ENCODE results near the gene B3GLCT.
"Not testable (repeated sequence)": the region's sequence is repeated elsewhere in the genome, so short reads cannot be mapped to it uniquely, and the experiment has no call there.

The B3GLCT gene

DNA sequence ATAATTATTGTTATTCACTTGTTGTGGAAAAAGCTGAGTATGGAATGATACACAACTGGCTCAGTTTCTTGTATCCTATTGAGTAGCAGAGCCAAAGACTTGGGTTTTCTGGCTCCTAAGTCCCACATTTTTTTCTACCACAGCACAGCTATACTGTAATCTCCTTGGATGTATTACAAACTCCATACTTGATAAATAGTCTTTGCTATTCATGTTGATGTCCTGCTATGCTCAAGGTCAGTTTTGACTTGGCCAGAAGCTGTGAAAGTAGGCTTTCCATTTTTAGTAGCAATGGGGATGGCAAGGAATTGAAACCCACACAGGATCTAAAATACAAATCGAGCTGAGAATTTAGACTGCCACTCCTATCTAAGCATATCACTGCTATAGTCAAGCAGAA lies 79.1 kb downstream of the B3GLCT start:
- DNase-seq (ENCODE audit: low read depth), result no peak

DNA sequence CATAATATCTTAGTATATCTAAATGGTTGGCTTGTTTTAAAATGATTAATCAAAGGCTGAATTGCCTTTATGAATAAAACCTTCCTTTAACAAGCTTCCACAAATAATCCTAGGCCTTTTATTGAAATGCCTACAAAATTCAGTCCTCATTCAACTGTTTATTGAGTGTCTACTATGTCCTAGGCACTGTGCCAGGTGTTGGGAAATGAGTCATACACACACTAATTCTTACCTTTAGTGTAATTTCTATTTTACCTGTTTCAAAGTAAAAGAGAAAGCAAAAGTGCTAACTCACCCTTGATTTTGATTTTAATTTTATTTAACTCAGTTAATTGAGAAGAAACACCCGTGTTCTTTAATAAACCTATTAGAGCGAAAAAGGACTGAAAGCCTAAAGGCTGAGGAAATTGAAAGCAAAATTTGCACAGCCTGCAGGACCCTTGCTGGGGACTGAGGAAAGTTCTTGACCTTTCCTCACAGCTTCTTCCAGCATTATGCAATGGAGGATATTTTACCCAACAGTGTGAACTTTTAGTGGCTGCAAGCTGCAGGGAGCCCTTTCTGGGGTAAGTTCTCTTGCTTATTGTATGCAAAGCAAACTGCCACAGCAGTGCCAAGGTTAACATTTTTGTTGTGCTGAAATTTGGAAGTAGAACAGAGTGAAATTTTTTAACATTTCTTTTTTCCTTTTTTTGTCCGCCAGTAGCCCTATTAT lies 83.1 kb downstream of the B3GLCT start:
- DNase-seq (ENCODE audit: low read depth), result no peak

DNA sequence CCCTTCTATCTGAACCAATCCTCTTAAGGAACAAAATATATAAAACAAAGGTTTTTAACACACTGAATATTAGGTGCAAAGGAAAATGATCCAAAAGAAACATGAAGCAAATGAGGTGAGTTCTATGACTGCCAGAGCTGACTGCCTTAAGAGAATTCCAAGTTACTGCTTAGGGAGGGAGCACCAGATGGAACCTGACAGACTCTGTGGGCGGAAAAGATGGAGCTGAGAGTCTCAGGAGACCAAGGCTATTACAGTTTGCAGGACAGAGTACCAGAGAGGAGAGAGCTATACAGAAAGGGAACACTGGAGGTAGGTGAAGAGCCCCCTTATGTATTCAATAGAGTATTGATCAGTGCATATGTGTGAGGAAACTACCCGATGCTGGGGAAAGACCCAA lies 87.2 kb downstream of the B3GLCT start:
- DNase-seq (ENCODE audit: low read depth), result no peak

DNA sequence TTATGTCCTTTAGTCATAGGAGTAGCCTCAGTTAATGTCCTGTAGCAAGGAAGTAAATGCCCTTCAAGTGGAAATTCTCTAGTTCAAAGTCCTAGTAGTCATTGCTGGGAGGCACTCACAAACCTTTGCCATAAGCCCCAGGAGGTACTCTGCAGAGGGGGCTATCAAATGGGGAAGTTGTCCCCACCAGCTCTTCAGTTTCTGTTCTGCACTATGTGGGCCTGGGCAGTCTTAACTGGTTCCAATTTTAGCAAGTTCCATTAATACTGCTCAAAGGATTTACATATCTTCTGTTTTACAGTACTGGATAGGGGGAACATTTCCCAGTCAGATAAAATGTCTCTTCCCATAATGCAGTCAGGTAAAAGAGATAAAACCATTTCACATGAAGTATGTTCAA lies 101.3 kb downstream of the B3GLCT start:
- no peak for DNase-seq (ENCODE audit: low read depth)

DNA sequence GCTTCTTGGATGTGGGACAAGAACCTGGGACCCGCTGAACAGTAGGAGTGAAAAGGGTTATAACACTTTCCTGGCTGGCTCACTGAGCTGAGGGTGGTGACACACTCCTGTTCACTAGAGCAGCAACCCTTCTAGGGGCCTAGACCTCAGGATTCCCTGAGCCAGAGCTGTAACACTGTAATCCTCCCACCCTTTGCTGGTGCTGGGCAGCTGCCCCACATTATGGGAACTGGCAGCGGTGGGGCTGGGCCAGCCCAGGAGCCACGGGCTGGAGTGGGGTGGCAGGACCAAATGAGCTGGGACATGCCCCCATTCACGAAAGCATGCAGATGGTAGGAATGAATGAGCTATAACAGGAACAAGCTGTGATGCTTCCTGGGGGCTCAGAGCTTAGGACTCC lies 110.6 kb downstream of the B3GLCT start:
- no peak for DNase-seq (ENCODE audit: low read depth)

DNA sequence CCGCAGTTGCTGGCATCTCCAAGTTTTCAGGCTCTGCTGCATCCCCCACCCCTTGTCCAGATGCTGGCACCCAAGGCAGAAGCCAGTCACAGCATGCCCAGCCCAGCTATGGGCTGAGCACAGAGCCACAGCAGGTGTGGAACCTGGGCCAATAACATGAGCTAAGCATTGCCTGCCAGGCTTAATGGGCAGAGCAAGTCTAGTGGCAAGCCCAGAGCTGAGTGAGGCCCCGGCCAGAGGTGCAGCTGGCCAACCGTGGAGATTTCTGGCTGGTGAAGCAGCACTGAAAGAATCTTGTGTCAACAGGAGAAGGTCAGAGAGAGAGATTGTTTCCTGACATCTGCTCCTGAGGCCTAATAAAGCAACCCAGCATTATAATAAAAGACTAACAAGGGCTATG lies 111.0 kb downstream of the B3GLCT start:
- no peak for DNase-seq (ENCODE audit: low read depth)

DNA sequence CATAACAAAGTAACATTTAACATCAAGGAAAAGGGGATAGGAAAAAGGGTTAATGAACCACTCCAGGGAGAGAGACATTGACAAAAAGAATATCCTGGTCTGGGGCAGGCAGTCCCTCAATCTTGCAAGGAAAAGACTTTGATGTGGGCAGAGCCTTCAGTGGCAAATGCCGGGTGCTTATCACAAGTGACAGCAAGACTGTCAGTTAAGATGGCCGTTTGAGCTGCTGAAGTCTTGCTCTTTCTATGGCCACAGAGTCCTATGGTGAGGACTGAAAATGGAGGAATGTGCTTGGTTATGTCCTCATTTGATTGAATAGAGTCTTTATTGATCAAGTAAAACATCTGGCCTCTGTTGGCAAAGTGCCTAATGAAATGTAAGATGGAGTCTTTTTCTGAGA lies 112.1 kb downstream of the B3GLCT start:
- no peak for DNase-seq (ENCODE audit: low read depth)

DNA sequence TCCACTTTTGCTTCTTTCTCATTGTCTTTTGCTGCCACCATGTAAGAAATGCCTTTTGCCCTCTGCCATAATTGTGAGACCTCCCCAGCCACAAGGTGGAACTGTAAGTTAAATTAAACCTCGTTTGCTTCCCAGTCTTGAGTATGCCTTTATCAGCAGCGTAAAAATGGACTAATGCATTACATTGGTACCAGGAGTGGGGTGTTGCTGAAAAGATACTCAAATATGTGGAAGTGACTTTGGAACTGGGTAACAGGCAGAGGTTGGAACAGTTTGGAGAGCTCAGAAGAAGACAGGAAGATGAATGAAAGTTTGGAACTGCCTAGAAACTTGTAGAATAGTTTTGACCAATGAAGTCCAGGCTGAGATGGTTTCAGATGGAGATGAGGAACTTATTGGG lies 115.2 kb downstream of the B3GLCT start:
- no peak for DNase-seq (ENCODE audit: low read depth)

DNA sequence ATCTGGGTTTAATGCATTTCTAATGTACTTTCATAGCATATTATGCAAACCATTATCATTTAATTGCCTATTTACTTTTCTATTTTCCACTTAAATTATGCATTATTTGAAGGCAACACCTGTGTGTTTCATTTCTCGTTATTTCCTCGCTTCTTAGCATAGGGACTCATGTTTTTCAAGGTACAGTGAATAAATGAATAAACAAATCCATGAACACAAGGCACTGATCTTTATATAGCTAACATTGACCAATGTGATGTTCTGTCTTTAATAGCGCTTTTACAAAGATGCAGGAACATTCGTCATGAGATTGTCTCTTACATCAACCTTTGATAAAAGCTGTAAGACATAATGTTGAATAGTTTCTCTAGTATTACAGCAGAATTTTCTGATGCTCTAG lies 121.2 kb downstream of the B3GLCT start:
- no peak for DNase-seq (ENCODE audit: low read depth)

DNA sequence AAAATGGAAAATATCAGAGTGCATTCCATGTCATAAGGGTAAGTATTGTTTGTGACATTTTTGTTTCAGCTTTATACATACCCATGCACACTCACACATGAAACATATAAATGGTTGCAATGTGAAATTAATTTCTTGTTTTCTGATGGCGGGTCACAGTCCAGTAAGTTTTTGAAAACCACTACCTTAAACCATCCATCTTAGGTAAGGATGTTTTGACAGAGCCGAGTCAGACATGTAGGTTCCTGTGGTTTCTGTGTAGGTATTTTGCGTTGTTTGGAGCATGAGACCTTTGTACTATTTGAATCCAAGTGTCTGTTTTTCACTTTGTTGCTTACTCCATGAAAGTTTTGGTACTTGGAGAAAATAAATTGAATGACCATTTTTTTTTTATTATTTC lies 121.7 kb downstream of the B3GLCT start:
- no peak for DNase-seq (ENCODE audit: low read depth)

DNA sequence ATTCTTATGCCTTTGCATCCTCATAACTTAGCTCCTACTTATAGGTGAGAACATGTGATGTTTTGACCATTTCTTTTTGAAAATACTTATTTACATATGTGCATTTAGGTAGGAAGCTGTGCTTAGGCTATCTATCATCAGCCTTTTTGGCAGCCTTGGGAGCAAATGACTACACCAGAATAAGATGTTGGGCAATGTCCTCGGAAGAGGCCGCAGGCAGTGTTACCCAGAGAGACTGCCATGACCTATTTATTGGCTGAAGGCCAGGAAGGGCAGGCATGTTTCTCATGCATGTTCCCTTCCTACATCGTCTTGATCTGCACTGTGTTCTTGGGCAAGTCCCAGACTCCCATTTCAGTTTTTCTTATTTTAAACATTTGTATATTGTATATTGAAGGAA lies 122.3 kb downstream of the B3GLCT start:
- DNase-seq (ENCODE audit: low read depth), result no peak

DNA sequence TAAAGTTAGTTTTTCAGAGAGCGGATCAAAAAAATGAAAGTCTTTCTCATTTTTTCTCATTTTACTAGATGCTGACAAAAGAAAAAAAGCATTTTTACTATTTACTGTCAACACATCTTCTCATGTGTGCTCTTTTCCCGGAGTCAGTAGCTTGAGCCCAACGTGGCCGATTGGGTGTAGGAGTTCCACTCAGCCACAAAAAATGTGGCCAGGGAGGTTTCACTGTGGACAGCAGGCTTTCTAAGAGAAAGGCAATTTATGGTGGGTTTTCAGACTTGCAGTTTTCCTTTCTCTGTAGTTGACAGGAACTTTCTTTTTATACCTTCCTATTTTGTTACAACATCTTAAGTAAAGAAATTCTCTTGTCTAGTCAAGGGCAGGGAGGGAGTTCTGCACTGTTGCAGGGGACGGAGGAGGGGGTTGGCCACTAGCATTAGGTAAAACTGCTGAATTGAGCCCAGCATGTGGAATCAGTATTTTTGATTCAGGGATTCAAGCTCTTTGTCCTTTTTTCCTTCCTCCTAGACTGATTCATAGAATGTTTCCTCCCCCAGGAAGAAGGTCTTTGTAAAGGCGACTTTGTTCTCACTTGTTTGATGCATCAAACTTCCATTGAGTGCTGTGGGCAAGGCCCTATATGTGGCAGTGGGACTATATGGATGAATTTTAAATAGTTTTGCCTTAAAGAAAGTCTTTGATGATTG lies 123.1 kb downstream of the B3GLCT start:
- DNase-seq (ENCODE audit: low read depth), result no peak

DNA sequence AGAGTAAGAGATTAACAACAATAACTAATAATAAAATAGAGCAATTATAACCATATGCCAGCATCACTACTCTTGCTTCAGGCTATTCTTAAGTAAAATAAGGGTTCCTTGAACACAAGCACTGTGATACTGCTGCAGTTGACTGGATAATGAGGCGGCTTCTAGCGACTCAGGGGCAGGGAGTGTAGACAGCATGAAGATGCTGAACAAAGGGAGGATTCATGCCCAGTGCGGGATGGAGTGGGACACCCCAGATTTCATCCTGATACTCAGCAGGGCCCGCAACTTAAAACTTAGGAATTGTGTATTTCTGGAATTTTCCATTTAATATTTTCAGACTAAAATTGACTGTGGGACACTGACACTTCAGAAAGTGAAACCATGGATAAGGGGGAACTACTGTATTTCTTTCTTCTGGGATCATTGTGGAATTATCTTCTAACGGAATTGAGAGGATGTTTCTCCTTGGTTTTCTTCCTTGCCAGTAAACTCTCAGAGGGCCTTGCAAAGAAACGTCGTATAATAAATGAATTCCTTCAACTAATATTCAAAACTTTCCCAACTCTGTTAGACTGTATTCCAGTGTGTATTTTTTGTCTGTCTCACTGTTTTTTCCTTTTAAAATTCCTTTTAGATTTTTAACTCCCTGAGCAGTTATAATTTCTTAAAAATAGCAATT lies 127.5 kb downstream of the B3GLCT start:
- DNase-seq (ENCODE audit: low read depth), result no peak

DNA sequence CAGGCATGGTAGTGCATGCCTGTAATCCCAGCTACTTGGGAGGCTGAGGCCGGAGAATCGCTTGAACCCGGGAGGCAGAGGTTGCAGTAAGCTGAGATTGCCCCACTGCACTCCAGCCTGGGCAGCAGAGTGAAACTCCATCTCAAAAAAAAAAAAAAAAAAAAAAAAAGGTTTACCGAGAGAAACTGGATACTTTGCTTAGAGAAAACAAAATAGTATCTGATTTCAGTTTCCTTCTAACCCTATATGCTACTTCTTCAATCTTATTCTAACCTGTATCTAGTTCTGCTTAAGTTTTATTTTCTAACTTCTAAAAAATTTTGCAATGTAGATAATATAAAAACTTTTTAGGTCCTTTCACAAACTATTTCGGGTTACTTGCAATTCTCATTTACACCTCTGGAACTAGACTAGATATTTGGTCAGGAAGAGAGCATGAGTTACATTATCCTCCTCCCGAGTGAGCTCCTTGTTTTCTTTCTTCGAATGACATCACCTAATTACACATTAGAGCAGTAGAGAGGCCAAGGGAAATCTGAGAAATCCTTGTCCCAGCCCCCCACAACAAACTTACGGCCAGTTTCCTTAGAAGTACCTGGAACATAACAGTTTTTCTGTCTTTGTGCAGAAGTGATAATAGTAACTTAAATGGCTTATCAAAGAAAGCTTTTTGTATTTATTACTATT lies 128.9 kb downstream of the B3GLCT start:
- no peak for DNase-seq (ENCODE audit: low read depth)

DNA sequence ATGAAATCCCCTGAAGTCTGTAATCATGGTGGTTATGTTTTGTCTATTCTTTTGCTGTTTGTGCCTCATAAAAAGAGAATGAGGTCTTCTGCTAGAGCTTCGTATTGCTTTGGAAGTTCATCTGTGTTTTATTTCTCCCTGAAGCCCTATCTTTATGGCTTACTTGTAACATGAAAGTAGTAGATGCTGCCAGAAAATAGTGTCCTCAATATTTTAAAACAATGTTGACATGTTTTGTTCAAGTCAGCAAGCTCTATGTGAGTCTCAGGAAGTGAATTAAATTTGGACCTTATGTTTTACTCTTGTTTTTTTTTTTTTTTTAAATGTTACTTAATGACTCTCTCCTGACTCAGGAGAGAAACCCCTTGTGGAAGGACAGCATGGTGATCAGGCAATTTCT lies 130.5 kb downstream of the B3GLCT start:
- DNase-seq (ENCODE audit: low read depth), result no peak

DNA sequence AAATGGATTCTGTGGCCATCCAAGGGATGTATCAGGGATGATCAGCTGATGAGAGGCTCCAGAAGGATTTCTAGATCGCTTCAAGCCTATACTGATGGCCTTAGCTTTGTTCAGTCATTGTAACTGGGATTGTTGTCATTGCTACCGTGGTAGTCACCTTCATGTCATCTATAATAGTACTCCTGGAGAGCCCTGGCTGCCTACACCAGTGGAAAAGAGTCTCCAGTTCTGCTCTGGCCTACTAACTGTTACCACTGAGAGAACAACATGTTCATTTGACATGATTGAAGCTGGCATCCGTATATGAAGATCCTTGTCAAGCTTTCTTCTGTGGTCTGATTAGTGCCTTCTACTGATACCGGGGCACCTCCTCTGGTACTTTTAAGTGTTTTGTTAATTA lies 131.3 kb downstream of the B3GLCT start:
- no peak for DNase-seq (ENCODE audit: low read depth)

DNA sequence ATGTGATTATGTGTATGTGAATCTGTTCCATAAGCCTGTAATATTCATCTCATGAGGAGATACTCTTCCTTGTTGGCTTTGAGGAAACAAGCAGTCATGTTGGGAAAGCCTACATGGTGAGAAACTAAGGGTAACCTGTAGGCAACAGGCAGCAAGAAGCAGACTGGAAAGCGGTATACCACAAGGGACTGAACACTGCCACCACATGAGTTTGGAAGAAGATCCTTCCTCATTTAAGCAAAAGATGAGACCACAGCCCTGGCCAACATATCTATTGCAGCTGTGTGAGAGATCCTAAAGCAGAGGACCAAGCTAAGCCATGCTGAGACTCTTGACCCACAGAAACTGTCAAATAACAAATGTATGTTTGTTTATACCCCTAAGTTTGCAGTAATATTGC lies 134.8 kb downstream of the B3GLCT start:
- DNase-seq (ENCODE audit: low read depth), result no peak

DNA sequence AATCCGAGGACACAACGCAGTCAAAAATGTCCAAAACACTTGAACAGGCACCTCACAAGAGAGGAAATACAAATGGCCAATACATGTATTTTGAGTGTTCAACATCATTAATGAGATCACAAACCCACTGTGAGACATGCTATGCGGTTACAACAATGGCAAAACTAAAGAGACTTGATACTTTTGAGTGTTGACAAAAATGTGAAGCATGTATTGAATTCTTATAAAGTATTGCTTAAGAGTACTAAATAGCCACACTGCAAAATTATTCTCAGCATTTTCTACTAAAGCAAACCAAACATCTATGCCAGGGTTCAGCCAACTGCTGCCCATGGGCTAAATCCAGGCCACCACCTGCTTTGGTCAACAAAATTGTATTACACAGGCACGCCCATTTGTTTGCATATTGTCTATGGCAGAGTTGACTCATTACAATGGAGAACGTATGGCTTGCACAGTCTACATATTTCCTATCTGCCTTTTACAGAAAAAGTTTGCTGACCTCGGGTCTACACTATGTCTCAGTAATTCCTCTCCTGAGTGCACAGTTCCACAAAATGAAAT lies 135.3 kb downstream of the B3GLCT start:
- no peak for DNase-seq (ENCODE audit: low read depth)

DNA sequence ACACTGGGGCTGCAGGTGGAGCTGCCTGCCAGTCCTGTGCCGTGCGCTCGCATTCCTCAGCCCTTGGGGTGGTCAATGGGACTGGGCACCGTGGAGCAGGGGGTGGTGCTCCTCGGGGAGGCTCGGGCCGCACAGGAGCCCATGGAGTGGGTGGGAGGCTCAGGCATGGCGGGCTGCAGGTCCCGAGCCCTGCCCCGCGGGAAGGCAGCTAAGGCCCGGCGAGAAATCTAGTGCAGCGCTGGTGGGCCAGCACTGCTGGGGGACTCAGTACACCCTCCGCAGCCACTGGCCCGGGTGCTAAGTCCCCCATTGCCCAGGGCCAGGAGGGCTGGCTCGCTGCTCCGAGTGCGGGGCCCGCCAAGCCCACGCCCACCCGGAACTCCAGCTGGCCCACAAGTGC lies 139.8 kb downstream of the B3GLCT start:
- DNase-seq (ENCODE audit: low read depth), result not testable (repeated sequence)

DNA sequence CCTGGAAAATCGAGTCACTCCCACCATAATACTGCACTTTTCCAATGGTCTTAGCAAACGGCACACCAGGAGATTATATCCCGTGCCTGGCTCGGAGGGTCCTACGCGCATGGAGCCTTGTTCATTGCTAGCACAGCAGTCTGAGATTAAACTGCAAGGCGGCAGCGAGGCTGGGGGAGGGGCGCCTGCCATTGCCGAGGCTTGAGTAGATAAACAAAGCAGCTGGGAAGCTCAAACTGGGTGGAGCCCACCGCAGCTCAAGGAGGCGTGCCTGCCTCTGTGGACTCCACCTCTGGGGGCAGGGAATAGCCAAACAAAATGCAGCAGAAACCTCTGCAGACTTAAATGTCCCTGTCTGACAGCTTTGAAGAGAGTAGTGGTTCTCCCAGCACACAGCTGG lies 141.1 kb downstream of the B3GLCT start:
- not testable (repeated sequence) for DNase-seq (ENCODE audit: low read depth)

DNA sequence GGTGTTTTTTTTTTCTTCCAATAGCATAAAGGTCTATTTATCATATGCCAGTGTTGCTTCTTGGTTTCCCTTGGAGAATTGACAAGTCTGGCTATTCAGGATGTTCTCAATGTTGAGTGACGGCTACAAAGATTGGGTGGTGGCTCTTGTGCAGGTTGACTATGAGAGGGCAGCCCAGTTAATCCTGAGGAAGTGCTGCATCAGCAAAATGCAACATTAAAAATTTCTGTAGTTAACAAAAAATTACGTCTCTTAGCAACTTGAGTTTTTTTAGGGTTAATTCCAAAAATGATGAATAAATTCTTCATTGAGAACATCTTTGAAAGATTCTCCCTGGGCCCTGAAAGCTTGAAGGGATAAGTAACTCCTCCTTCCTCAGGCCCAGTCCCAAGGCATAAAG lies 147.1 kb downstream of the B3GLCT start:
- DNase-seq (ENCODE audit: low read depth), result no peak

DNA sequence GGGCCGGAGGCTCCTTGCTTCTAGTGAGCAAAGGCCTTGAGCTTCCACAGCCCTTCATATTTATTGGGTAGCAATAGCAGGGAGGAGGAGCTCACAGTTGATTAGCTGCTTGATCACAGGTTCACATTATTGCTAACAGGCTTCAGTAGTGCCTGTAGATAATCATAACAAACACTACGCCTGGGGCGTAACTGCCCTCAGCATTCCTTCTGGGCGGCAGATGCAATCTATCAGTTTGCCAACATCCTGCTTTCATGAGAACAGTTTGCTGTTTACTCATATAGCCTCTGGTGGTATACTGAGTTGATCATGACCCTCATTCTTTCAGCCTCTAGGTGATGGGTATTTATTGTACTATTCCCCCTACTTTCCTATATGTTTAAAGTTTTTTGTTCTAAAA lies 149.4 kb downstream of the B3GLCT start:
- no peak for DNase-seq (ENCODE audit: low read depth)

DNA sequence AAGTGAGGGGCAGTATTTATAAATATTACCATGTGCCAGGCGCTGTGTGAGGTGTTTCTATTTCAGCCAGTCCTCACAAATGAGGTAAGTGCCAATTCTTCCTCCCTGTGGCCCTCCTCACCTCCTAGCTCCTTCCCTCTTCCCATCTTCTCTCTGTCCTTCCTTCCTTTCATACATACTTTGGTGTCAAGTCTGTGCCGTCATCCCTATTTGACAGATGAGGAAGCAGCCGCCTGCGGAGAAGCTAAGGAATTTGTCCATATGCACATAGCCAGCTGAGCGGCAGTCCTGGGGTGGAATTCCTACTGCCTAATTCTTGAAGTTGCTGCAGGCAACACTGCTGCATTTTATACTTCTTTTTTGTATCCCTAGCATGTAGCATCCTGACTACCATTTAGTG lies 150.8 kb downstream of the B3GLCT start:
- peak; percentile 10 for DNase-seq (ENCODE audit: low read depth)

Measured in EH (cell line).